HepG2 (cell line): Measurements from ENCODE around the gene OR13C2.
"Not testable (repeated sequence)": the region's sequence is repeated elsewhere in the genome, so short reads cannot be mapped to it uniquely, and the experiment has no call there.

Experiments used
- CTCF ChIP-seq: sonication (generic); formaldehyde crosslinking; IDR thresholded peaks from 2 replicates; pipeline ENCODE4 v1.5.0; 2020; ENCODE audit warnings: mild to moderate bottlenecking, missing genetic modification reagents, moderate library complexity
- POLR2AphosphoS5 ChIP-seq: IDR thresholded peaks from 2 replicates; pipeline ENCODE4 v1.6.1; 2012; ENCODE audit warnings: low read depth, low read length
- ZKSCAN5 ChIP-seq: sonication (generic); formaldehyde crosslinking; IDR thresholded peaks from 2 replicates; pipeline ENCODE4 v1.5.1; 2020; ENCODE audit warnings: mild to moderate bottlenecking, missing genetic modification reagents
- ZNF567 ChIP-seq: sonication (generic); formaldehyde crosslinking; IDR thresholded peaks from 2 replicates; pipeline ENCODE4 v1.8.1; 2023; ENCODE audit warnings: mild to moderate bottlenecking, missing genetic modification reagents, borderline replicate concordance

GRCh38 chr9:104598749-104599148, 6.7 kb downstream of the OR13C2 start:
- not testable (repeated sequence) for TF ChIP-seq CTCF (CRISPR knock-in tag); POLR2AphosphoS5; ZKSCAN5 (CRISPR knock-in tag); ZNF567
